Fibroblast of lung (primary cell): Measurements from ENCODE around the gene NACA2.

Source experiments
- EZH2 ChIP-seq: IDR thresholded peaks from 2 replicates; pipeline ENCODE4 v1.5.1; 2012; ENCODE audit warnings: low read length, control low read depth, mild to moderate bottlenecking; ENCODE audit errors: missing control alignments
- TF ChIP-seq, protein P1 (sequence below), 2 donors: IDR thresholded peaks in 1 of 2; conservative IDR thresholded peaks in 1 of 2; 1 replicate in 1 of 2; 2 replicates in 1 of 2; pipeline ENCODE4 v1.5.1; 2011 to 2012; ENCODE audit warnings: low read length in 2 of 2, control low read depth in 1 of 2, inconsistent platforms in 1 of 2, low read depth in 1 of 2, mild to moderate bottlenecking in 1 of 2

DNA sequence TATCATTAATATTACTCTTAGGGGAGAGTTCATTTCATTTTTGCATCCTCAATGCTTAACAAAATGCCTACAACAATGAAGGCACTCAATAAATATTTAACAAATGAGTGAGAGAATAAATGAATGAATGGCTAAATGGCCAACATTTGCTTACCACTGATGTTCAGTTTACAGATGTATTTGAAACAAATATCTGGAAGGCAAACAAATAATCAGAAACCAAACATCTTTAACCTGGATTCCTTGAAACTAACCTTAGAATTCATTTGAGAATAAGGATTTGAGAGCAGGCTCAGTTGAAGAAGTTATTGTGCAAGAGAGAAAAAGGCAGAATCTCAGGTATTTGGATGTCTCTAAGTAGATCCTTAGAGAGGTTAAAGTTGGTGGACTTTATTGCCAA is 8.4 kb downstream of the NACA2 start:
- TF ChIP-seq EZH2 = no peak
- TF ChIP-seq, protein P1, sequence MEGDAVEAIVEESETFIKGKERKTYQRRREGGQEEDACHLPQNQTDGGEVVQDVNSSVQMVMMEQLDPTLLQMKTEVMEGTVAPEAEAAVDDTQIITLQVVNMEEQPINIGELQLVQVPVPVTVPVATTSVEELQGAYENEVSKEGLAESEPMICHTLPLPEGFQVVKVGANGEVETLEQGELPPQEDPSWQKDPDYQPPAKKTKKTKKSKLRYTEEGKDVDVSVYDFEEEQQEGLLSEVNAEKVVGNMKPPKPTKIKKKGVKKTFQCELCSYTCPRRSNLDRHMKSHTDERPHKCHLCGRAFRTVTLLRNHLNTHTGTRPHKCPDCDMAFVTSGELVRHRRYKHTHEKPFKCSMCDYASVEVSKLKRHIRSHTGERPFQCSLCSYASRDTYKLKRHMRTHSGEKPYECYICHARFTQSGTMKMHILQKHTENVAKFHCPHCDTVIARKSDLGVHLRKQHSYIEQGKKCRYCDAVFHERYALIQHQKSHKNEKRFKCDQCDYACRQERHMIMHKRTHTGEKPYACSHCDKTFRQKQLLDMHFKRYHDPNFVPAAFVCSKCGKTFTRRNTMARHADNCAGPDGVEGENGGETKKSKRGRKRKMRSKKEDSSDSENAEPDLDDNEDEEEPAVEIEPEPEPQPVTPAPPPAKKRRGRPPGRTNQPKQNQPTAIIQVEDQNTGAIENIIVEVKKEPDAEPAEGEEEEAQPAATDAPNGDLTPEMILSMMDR (conservative IDR thresholded peaks at IDR 0.05 in 1 of 2, IDR thresholded peaks at IDR 0.05 in 1 of 2; ENCODE audit: low read depth in 1 of 2, low read length in 2 of 2) = no peak
